ENCODE results near the gene MRPS18C. TPM values are rescaled to one million over a fixed set of nuclear protein-coding genes. Genes with fewer than 3 reads are reported as not detected.

MRPS18C gene
- total RNA-seq, 1 donor from 2014 or later = 49.8 TPM

GRCh38 chr4:83473966-83474365 lies 18.1 kb downstream of the MRPS18C start:
- Histone ChIP-seq H3K9ac (ENCODE audit: low read length) (no peak overlapping the region), H3K4me2 (ENCODE audit: low read length) (no peak overlapping the region), H3K79me2 (ENCODE audit: insufficient read depth, low read length) (no peaks in the 10 kb centered on the region), H3K36me3 (ENCODE audit: insufficient read depth, low read length) (peaks cover 6% of the 10 kb centered on the region), H3K27me3 (ENCODE audit: insufficient read depth, low read length) (no peaks in the 10 kb centered on the region), H3K9me3 (ENCODE audit: insufficient read depth, low read depth, low read length) (no peaks in the 10 kb centered on the region), H2AFZ (ENCODE audit: low read depth, low read length) (no peak overlapping the region), H3K27ac (ENCODE audit: low read depth, low read length) (no peak overlapping the region), H3K4me1 (ENCODE audit: insufficient read depth, low read length) (no peaks in the 10 kb centered on the region), H4K20me1 (ENCODE audit: insufficient read depth, low read length) (no peaks in the 10 kb centered on the region), H3K4me3 (ENCODE audit: insufficient read depth, low read depth, low read length) (no peak overlapping the region)
- H3K27ac Mint-ChIP-seq (ENCODE audit: unreplicated experiment) = no peak overlapping the region
- H3K4me1 Mint-ChIP-seq (ENCODE audit: low read depth, unreplicated experiment) = no peaks in the 10 kb centered on the region
- no peak overlapping the region for H3K4me3 Mint-ChIP-seq (ENCODE audit: unreplicated experiment)
- FAIRE-seq (no peak), DNase-seq (ENCODE audit: low read depth) (no peak)
- TF ChIP-seq CTCF (IDR thresholded peaks at IDR 0.05; ENCODE audit: insufficient read depth, low read depth, low read length) (no peak), EZH2 (IDR thresholded peaks at IDR 0.05; ENCODE audit: insufficient read depth, low read length) (no peak)
- H3K27me3 Mint-ChIP-seq (ENCODE audit: low read depth, unreplicated experiment) = no peaks in the 10 kb centered on the region
- no peaks in the 10 kb centered on the region for H3K36me3 Mint-ChIP-seq (ENCODE audit: low read depth, unreplicated experiment)
- H3K9me3 Mint-ChIP-seq (ENCODE audit: unreplicated experiment) = no peaks in the 10 kb centered on the region

GRCh38 chr4:83484500-83485461 lies 28.9 kb downstream of the MRPS18C start, which contains the start of gene ABRAXAS1:
TSS of gene ABRAXAS1 (minus strand) at chr4:83485100. CDS start at chr4:83485072, 28 bp downstream.
- H4K20me1 ChIP-seq (ENCODE audit: insufficient read depth, low read length) = no peaks in the 10 kb centered on the region
- H3K27ac Mint-ChIP-seq (ENCODE audit: unreplicated experiment) = peak within 1 kb of the TSS; percentile 90
- H3K9me3 ChIP-seq (ENCODE audit: insufficient read depth, low read depth, low read length) = no peaks in the 10 kb centered on the region
- H3K27me3 Mint-ChIP-seq (ENCODE audit: low read depth, unreplicated experiment) = no peaks in the 10 kb centered on the region
- H3K4me2 ChIP-seq (ENCODE audit: low read length) = peak within 1 kb of the TSS; percentile 87
- no peaks in the 10 kb centered on the region for H3K36me3 ChIP-seq (ENCODE audit: insufficient read depth, low read length)
- peak within 1 kb of the TSS; percentile 83 for H3K9ac ChIP-seq (ENCODE audit: low read length)
- FAIRE-seq (no peak), DNase-seq (ENCODE audit: low read depth) (peak; percentile 80)
- H3K27ac ChIP-seq (ENCODE audit: low read depth, low read length) = peak within 1 kb of the TSS; percentile 69
- peak within 1 kb of the TSS; percentile 97 for H2AFZ ChIP-seq (ENCODE audit: low read depth, low read length)
- H3K36me3 Mint-ChIP-seq (ENCODE audit: low read depth, unreplicated experiment) = no peaks in the 10 kb centered on the region
- TF ChIP-seq EZH2 (IDR thresholded peaks at IDR 0.05; ENCODE audit: insufficient read depth, low read length) = no peak
- no peak for TF ChIP-seq CTCF (IDR thresholded peaks at IDR 0.05; ENCODE audit: insufficient read depth, low read depth, low read length)
- peaks cover 11% of the 10 kb centered on the region for H3K4me1 ChIP-seq (ENCODE audit: insufficient read depth, low read length)
- peak within 1 kb of the TSS; percentile 96 for H3K4me3 Mint-ChIP-seq (ENCODE audit: unreplicated experiment)
- H3K4me1 Mint-ChIP-seq (ENCODE audit: low read depth, unreplicated experiment) = no peaks in the 10 kb centered on the region
- H3K9me3 Mint-ChIP-seq (ENCODE audit: unreplicated experiment) = no peaks in the 10 kb centered on the region
- H3K4me3 ChIP-seq (ENCODE audit: insufficient read depth, low read depth, low read length) = peak within 1 kb of the TSS; percentile 87
- H3K27me3 ChIP-seq (ENCODE audit: insufficient read depth, low read length) = no peaks in the 10 kb centered on the region
- peaks cover 6% of the 10 kb centered on the region for H3K79me2 ChIP-seq (ENCODE audit: insufficient read depth, low read length)

Measured in astrocyte (in vitro differentiated cells and primary cell).